Endothelial cell of umbilical vein (primary cell): Measurements from ENCODE around the gene ITSN1. TPM values are rescaled to one million over a fixed set of nuclear protein-coding genes. Genes with fewer than 3 reads are reported as not detected.

ENCODE experiments used
- BruUV-seq: library from RNA; stranded (reverse); fragments of 400-500 nt; replicated peaks from 2 replicates; lab custom pipeline; 2021; lab: Mats Ljungman, UMichigan
- CTCF ChIA-PET: fragments of 300-600, 350-600 bp; sonication (Branson Sonifier 250); formaldehyde crosslinking; loops from one replicate; lab custom pipeline; 2021; ENCODE audit warnings: antibody characterized with exemption, inconsistent platforms; lab: Charles Lee
- POLR2A ChIA-PET: fragments of 300-600, 350-600 bp; sonication (Branson Sonifier 250); formaldehyde crosslinking; loops from one replicate; lab custom pipeline; 2021; ENCODE audit warnings: antibody characterized with exemption, inconsistent platforms; lab: Charles Lee
- DNase-seq: peaks from one replicate; pipeline ENCODE4 v3.0.0-alpha.2; 2011; ENCODE audit warnings: low read depth, low spot score
- FAIRE-seq: peaks from 2 replicates; lab custom pipeline; 2011; peaks lifted over from hg19 to GRCh38; lab: Jason Lieb, UNC
- H2AFZ ChIP-seq: 2 replicates; pipeline ENCODE4 v1.6.0; 2012; ENCODE audit warnings: low read depth, low read length, control low read depth, inconsistent platforms
- H3K27ac ChIP-seq: 2 replicates; pipeline ENCODE4 v1.5.1; 2011; ENCODE audit warnings: low read depth, mild to moderate bottlenecking, control low read depth, low read length, moderate library complexity; ENCODE audit not compliant: insufficient read depth
- H3K27me3 ChIP-seq, 2 experiments: 2 replicates each; pipeline versions ENCODE4 v1.6.0 to v1.6.1; 2011; ENCODE audit warnings: low read length in 2 of 2, mixed read lengths in 1 of 2; ENCODE audit not compliant: control insufficient read depth in 2 of 2, insufficient read depth in 2 of 2
- H3K36me3 ChIP-seq, 2 experiments: 2 replicates in 1 of 2; 3 replicates in 1 of 2; pipeline ENCODE4 v1.5.1; 2011; ENCODE audit warnings: low read length in 2 of 2, mild to moderate bottlenecking in 1 of 2, moderate library complexity in 1 of 2; ENCODE audit not compliant: control insufficient read depth in 2 of 2, insufficient read depth in 2 of 2; ENCODE audit errors: extremely low read depth in 1 of 2
- H3K4me1 ChIP-seq: 3 replicates; pipeline ENCODE4 v1.5.1; 2011; ENCODE audit warnings: mild to moderate bottlenecking, low read length; ENCODE audit not compliant: control insufficient read depth, insufficient read depth; ENCODE audit errors: extremely low read depth
- H3K4me2 ChIP-seq: 2 replicates; pipeline ENCODE4 v1.6.1; 2011; ENCODE audit warnings: low read length, control low read depth, mixed read lengths; ENCODE audit not compliant: insufficient read depth
- H3K4me3 ChIP-seq, 3 experiments: fragments of 200-600 bp in 1 of 3; sonication (generic), shearing (Covaris generic) in 1 of 3; replicated peaks in 1 of 3; 2 replicates each; pipeline ENCODE4 v1.5.1; 2011 to 2016; ENCODE audit warnings: control low read depth in 3 of 3, low read length in 3 of 3, mild to moderate bottlenecking in 2 of 3, inconsistent platforms in 1 of 3, low read depth in 1 of 3, moderate library complexity in 1 of 3; ENCODE audit not compliant: insufficient read depth in 1 of 3
- H3K79me2 ChIP-seq: 2 replicates; pipeline ENCODE4 v1.6.0; 2012; ENCODE audit warnings: low read length, inconsistent platforms; ENCODE audit not compliant: control insufficient read depth, insufficient read depth
- H3K9ac ChIP-seq: replicated peaks from 2 replicates; pipeline ENCODE3; 2011; ENCODE audit warnings: low read length, control low read depth; ENCODE audit not compliant: insufficient read depth; ENCODE audit errors: extremely low read depth
- H3K9me1 ChIP-seq: replicated peaks from 3 replicates; pipeline ENCODE4 v1.6.0; 2011; ENCODE audit warnings: mild to moderate bottlenecking, low read length; ENCODE audit not compliant: control insufficient read depth, insufficient read depth; ENCODE audit errors: extremely low read depth
- H3K9me3 ChIP-seq: replicated peaks from 2 replicates; pipeline ENCODE4 v1.5.1; 2012; ENCODE audit warnings: low read length, inconsistent platforms; ENCODE audit not compliant: control insufficient read depth, insufficient read depth
- H4K20me1 ChIP-seq: replicated peaks from 2 replicates; pipeline ENCODE3; 2011; ENCODE audit warnings: mild to moderate bottlenecking, low read length; ENCODE audit not compliant: control insufficient read depth, insufficient read depth; ENCODE audit errors: extremely low read depth
- EZH2 ChIP-seq: IDR thresholded peaks from 2 replicates; pipeline ENCODE4 v1.6.1; 2012; ENCODE audit warnings: borderline replicate concordance, low read depth, mild to moderate bottlenecking, moderate library complexity, low read length, inconsistent platforms; ENCODE audit not compliant: severe bottlenecking
- FOS ChIP-seq: IDR thresholded peaks from 2 replicates; pipeline ENCODE4 v1.6.1; 2011; ENCODE audit warnings: mild to moderate bottlenecking, low read length, moderate library complexity, borderline replicate concordance; ENCODE audit not compliant: insufficient read depth
- GATA2 ChIP-seq: IDR thresholded peaks from 2 replicates; pipeline ENCODE4 v1.7.0; 2011; ENCODE audit warnings: low read depth, mild to moderate bottlenecking, moderate library complexity, mixed read lengths, low read length; ENCODE audit not compliant: insufficient read length, insufficient read depth
- JUN ChIP-seq: IDR thresholded peaks from 2 replicates; pipeline ENCODE4 v1.6.1; 2011; ENCODE audit warnings: borderline replicate concordance, low read depth; ENCODE audit not compliant: insufficient read length, insufficient read depth
- MYC ChIP-seq: IDR thresholded peaks from one replicate; pipeline ENCODE4 v1.6.1; 2011; ENCODE audit warnings: mild to moderate bottlenecking, low read depth, low read length
- POLR2AphosphoS5 ChIP-seq: IDR thresholded peaks from 2 replicates; pipeline ENCODE4 v1.6.1; 2012; ENCODE audit warnings: low read depth, mild to moderate bottlenecking, control low read depth, low read length, moderate library complexity; ENCODE audit not compliant: insufficient read depth
- dilution Hi-C: fragments of 300-500 bp; cut with MboI; formaldehyde crosslinking; loops from one replicate; pipeline ENCODE4 v1.15.0; 2019; ENCODE audit warnings: low sequenced_read_pairs; ENCODE audit not compliant: extremely low pct_ligation_motif_present
- intact Hi-C: fragments of 100-400 bp; cut with micrococcal nuclease; formaldehyde crosslinking; loops from one replicate; pipeline ENCODE4 v1.10.0; 2022
- polyA plus RNA-seq, 4 experiments: library from polyadenylated mRNA; depleted of rRNA in 3 of 4; stranded (reverse) in 3 of 4; unstranded in 1 of 4; fragments of >200 nt; gene quantifications; 2 replicates each; pipeline versions ENCODE4 v1.2.1 to v1.2.3, GENCODE V29; 2011 to 2012; ENCODE audit warnings: missing spikeins in 1 of 4
- total RNA-seq: library from RNA; stranded (reverse); gene quantifications from 2 replicates; pipeline ENCODE4 v1.2.3, GENCODE V29; 2021
- TF ChIP-seq, protein P1 (sequence below), 2 donors: IDR thresholded peaks; 1 replicate in 1 of 2; 2 replicates in 1 of 2; pipeline ENCODE4 v1.5.1; 2011; ENCODE audit warnings: low read length in 2 of 2, mild to moderate bottlenecking in 2 of 2, moderate library complexity in 2 of 2, control low read depth in 1 of 2, inconsistent platforms in 1 of 2, low read depth in 1 of 2; ENCODE audit not compliant: insufficient read depth in 1 of 2; ENCODE audit errors: extremely low read depth in 1 of 2

ITSN1 gene
- total and polyA plus RNA-seq, 2 donors (not counting 3 experiments of a cell fraction or from before 2014, with no cell fraction given): 72.2 to 86.8 TPM

DNA sequence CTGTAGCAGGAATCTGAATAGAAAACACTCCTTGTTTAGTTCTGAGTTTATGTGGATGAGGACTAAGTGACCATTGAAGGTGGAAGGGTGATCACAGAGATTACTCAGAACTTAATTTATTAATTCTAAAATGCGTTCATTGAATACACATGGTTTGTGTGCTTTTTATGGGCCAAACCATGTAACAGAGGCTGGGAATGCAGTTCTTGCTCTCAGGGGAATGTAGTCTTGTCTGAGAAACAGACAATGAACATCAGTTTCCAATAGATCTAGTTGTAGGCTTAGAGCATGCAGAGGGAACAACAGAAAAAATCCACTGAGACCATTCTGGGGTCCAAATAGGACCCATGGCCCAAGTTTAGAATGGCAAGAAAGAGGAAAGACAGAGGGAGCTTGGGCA is 46.1 kb downstream of the ITSN1 start:
- no peaks in the 10 kb centered on the region for H3K36me3 ChIP-seq
- no peak for DNase-seq
- no peak overlapping the region for H2AFZ ChIP-seq
- no peaks in the 10 kb centered on the region for H3K9me1 ChIP-seq
- H4K20me1 ChIP-seq: peaks cover 4% of the 10 kb centered on the region
- FAIRE-seq: no peak
- H3K4me2 ChIP-seq: no peak overlapping the region
- H3K27ac ChIP-seq: no peak overlapping the region
- no peaks in the 10 kb centered on the region for H3K27me3 ChIP-seq
- peaks cover 34% of the 10 kb centered on the region for H3K4me1 ChIP-seq
- H3K9ac ChIP-seq: no peak overlapping the region
- H3K9me3 ChIP-seq: no peaks in the 10 kb centered on the region
- H3K4me3 ChIP-seq: no peak overlapping the region
- BruUV-seq: no TSS peak
- dilution Hi-C loops: no loop called here
- ChIA-PET CTCF (interaction anchor here (0.8 kb wide), 1 partner anchor 8 kb away, joined by 4 read pairs; no protein-coding TSS in a partner anchor), POLR2A (no interaction called here)
- TF ChIP-seq POLR2AphosphoS5 (no peak), FOS (no peak), JUN (no peak), GATA2 (no peak), MYC (no peak), EZH2 (no peak)
- TF ChIP-seq, protein P1, sequence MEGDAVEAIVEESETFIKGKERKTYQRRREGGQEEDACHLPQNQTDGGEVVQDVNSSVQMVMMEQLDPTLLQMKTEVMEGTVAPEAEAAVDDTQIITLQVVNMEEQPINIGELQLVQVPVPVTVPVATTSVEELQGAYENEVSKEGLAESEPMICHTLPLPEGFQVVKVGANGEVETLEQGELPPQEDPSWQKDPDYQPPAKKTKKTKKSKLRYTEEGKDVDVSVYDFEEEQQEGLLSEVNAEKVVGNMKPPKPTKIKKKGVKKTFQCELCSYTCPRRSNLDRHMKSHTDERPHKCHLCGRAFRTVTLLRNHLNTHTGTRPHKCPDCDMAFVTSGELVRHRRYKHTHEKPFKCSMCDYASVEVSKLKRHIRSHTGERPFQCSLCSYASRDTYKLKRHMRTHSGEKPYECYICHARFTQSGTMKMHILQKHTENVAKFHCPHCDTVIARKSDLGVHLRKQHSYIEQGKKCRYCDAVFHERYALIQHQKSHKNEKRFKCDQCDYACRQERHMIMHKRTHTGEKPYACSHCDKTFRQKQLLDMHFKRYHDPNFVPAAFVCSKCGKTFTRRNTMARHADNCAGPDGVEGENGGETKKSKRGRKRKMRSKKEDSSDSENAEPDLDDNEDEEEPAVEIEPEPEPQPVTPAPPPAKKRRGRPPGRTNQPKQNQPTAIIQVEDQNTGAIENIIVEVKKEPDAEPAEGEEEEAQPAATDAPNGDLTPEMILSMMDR (IDR thresholded peaks at IDR 0.05; ENCODE audit: extremely low read depth in 1 of 2, insufficient read depth in 1 of 2, low read depth in 1 of 2, low read length in 2 of 2): no peak
- intact Hi-C loops: no loop called here
- peaks cover 82% of the 10 kb centered on the region for H3K79me2 ChIP-seq
